Aorta (tissue), 5 donors: Measurements from ENCODE around the gene PTPRR. TPM values are rescaled to one million over a fixed set of nuclear protein-coding genes. Genes with fewer than 3 reads are reported as not detected.
A peak's percentile ranks its signal among the peaks of the same experiment; 100 is the strongest.

Experiments used
- ATAC-seq: fragments of 200-7000 bp; cut with Tn5 transposase; one replicate; pipeline ENCODE4 v1.9.1; 2022; ENCODE audit warnings: moderate library complexity; ENCODE audit not compliant: low FRiP score
- DNase-seq, 2 donors: peaks; one replicate each; pipeline ENCODE4 v3.0.0-alpha.2; 2020
- H3K27ac ChIP-seq, 2 donors: one replicate each; pipeline ENCODE4 v1.5.1; 2013; ENCODE audit warnings: low read length in 2 of 2, mild to moderate bottlenecking in 2 of 2, moderate library complexity in 2 of 2, control low read depth in 1 of 2, inconsistent platforms in 1 of 2, low read depth in 1 of 2
- H3K27me3 ChIP-seq, 2 donors: one replicate each; pipeline ENCODE4 v1.6.1; 2013; ENCODE audit warnings: control low read depth in 1 of 2, low read length in 1 of 2, mild to moderate bottlenecking in 1 of 2, moderate library complexity in 1 of 2; ENCODE audit not compliant: insufficient read depth in 2 of 2, control insufficient read depth in 1 of 2
- H3K36me3 ChIP-seq, 2 donors: one replicate each; pipeline ENCODE4 v1.6.1; 2013; ENCODE audit warnings: control low read depth in 1 of 2, low read length in 1 of 2, mild to moderate bottlenecking in 1 of 2; ENCODE audit not compliant: insufficient read depth in 2 of 2, control insufficient read depth in 1 of 2
- H3K4me1 ChIP-seq, 2 donors: one replicate each; pipeline ENCODE4 v1.6.1; 2013; ENCODE audit warnings: low read length in 2 of 2, control low read depth in 1 of 2, mild to moderate bottlenecking in 1 of 2, moderate library complexity in 1 of 2; ENCODE audit not compliant: insufficient read depth in 2 of 2, control insufficient read depth in 1 of 2
- H3K4me3 ChIP-seq, 2 donors: one replicate each; pipeline ENCODE4 v1.5.1; 2013; ENCODE audit warnings: low read length in 2 of 2, control low read depth in 1 of 2, mild to moderate bottlenecking in 1 of 2
- H3K9me3 ChIP-seq: one replicate; pipeline ENCODE4 v1.6.1; 2013; ENCODE audit warnings: mild to moderate bottlenecking, low read length; ENCODE audit not compliant: control insufficient read depth
- WGBS, 2 donors: extraction: QIAGEN DNeasy Blood & Tissue Kit; methylation state at CpG; one replicate each; pipeline ENCODE4 v1.1.7; 2013; 5-methylcytosine and 5-hydroxymethylcytosine counted together
- intact Hi-C, 2 donors: fragments of 100-400 bp; cut with DNase I; formaldehyde crosslinking; loops; one replicate each; pipeline versions ENCODE4 v1.14.2 to v1.15.0; 2022
- polyA plus RNA-seq, 2 donors: library from polyadenylated mRNA; stranded (reverse); fragments of 200-250 nt; gene quantifications; one replicate each; pipeline ENCODE4 v1.2.3, GENCODE V29; 2013
- total RNA-seq, 2 donors: library from RNA; stranded (reverse); fragmentation: NEBNext Ultra II Directional; extraction: Animal tissue kit (Norgen Biotek cat#: 25700); gene quantifications; one replicate each; pipeline ENCODE4 v1.2.1, GENCODE V29; 2021
- donor health status: healthy with polysubstance abuse.
- donor health status: Bipolar disorder and iron deficiency.
- donor health status: DM: no; HTN: no; CAD: no.
- donor health status: DM: no; HTN: no; CAD: no.
- donor health status: DM: yes; HTN: yes; CAD: no.

PTPRR gene
- total and polyA plus RNA-seq, 4 donors = 0.23 to 1.8 (median 0.47) TPM

- peaks cover 0 to 2% of the 10 kb centered on the region in 2 donors for H3K4me1 ChIP-seq
- no peaks in the 10 kb centered on the region for H3K36me3 ChIP-seq
- H3K4me3 ChIP-seq = no peak overlapping the region
- 87 to 91% methylated on average over 5 of the region's 5 CpGs for WGBS, 2 donors
- ATAC-seq = no peak
- H3K9me3 ChIP-seq = no peaks in the 10 kb centered on the region
- intact Hi-C loops = no loop called here
- no peaks in the 10 kb centered on the region for H3K27me3 ChIP-seq
- DNase-seq = no peak
- H3K27ac ChIP-seq = no peak overlapping the region
These were observed 27.9 kb downstream of the PTPRR start for GRCh38 chr12:70892593-70892992.

GRCh38 chr12:70890895-70891832, 29.4 kb downstream of the PTPRR start:
- no peak for ATAC-seq
- WGBS, 2 donors = 58 to 72% methylated on average over 1 of the region's 1 CpG
- peaks cover 0 to 2% of the 10 kb centered on the region in 2 donors for H3K4me1 ChIP-seq

GRCh38 chr12:70885956-70886355, 34.6 kb downstream of the PTPRR start:
- ATAC-seq (no peak), DNase-seq (no peak)
- peaks cover 2 to 11% of the 10 kb centered on the region in 2 donors for H3K4me1 ChIP-seq
- H3K36me3 ChIP-seq = no peaks in the 10 kb centered on the region
- intact Hi-C loops = no loop called here
- no peaks in the 10 kb centered on the region for H3K27me3 ChIP-seq
- WGBS, 2 donors = 21 to 22% methylated on average over 3 of the region's 3 CpGs
- H3K9me3 ChIP-seq = no peaks in the 10 kb centered on the region
- no peak overlapping the region for H3K4me3 ChIP-seq
- no peak overlapping the region for H3K27ac ChIP-seq

More at GRCh38 chr12:70890895-70891832, 29.4 kb downstream of the PTPRR start:
- no peaks in the 10 kb centered on the region for H3K36me3 ChIP-seq
- no peak for DNase-seq
- H3K27ac ChIP-seq = no peak overlapping the region
- H3K27me3 ChIP-seq = no peaks in the 10 kb centered on the region
- H3K4me3 ChIP-seq = no peak overlapping the region
- no peaks in the 10 kb centered on the region for H3K9me3 ChIP-seq
- intact Hi-C loops = no loop called here

GRCh38 chr12:70883855-70884254, 36.7 kb downstream of the PTPRR start:
- no peak for DNase-seq
- no peaks in the 10 kb centered on the region for H3K9me3 ChIP-seq
- no peaks in the 10 kb centered on the region for H3K27me3 ChIP-seq
- peak overlapping the region; percentile 43 to 44 for H3K27ac ChIP-seq
- H3K4me3 ChIP-seq = no peak overlapping the region
- no peak for ATAC-seq
- intact Hi-C loops = no loop called here
- no peaks in the 10 kb centered on the region for H3K36me3 ChIP-seq
- H3K4me1 ChIP-seq = peaks cover 0 to 11% of the 10 kb centered on the region in 2 donors
- 7 to 13% methylated on average over 1 of the region's 1 CpG for WGBS, 2 donors

GRCh38 chr12:70880744-70881143, 39.8 kb downstream of the PTPRR start:
- no peaks in the 10 kb centered on the region for H3K27me3 ChIP-seq
- DNase-seq (no peak), ATAC-seq (no peak)
- intact Hi-C loops = no loop called here
- H3K27ac ChIP-seq = no peak overlapping the region
- WGBS, 2 donors = 77 to 92% methylated on average over 1 of the region's 1 CpG
- no peaks in the 10 kb centered on the region for H3K36me3 ChIP-seq
- H3K4me1 ChIP-seq = peaks cover 0 to 11% of the 10 kb centered on the region in 2 donors
- H3K9me3 ChIP-seq = no peaks in the 10 kb centered on the region
- H3K4me3 ChIP-seq = no peak overlapping the region

GRCh38 chr12:70876952-70877351, 43.6 kb downstream of the PTPRR start:
- H3K4me1 ChIP-seq = no peaks in the 10 kb centered on the region
- H3K36me3 ChIP-seq = no peaks in the 10 kb centered on the region
- ATAC-seq = no peak
- no peak overlapping the region for H3K27ac ChIP-seq
- WGBS, 2 donors = 0 to 6% methylated on average over 3 of the region's 3 CpGs
- H3K27me3 ChIP-seq = no peaks in the 10 kb centered on the region
- no peak for DNase-seq
- no peak overlapping the region for H3K4me3 ChIP-seq
- intact Hi-C loops = no loop called here
- no peaks in the 10 kb centered on the region for H3K9me3 ChIP-seq

GRCh38 chr12:70875628-70876027, 44.9 kb downstream of the PTPRR start:
- Histone ChIP-seq H3K27me3 (no peaks in the 10 kb centered on the region), H3K4me1 (no peaks in the 10 kb centered on the region), H3K4me3 (no peak overlapping the region), H3K9me3 (no peaks in the 10 kb centered on the region), H3K36me3 (no peaks in the 10 kb centered on the region), H3K27ac (no peak overlapping the region)
- DNase-seq = no peak
- no peak for ATAC-seq
- intact Hi-C loops = no loop called here

- intact Hi-C loops = loop anchor here (5.0 to 10.0 kb wide), 3 partner anchors 157 to 260 kb away; no protein-coding TSS in a partner anchor
- no peak for ATAC-seq
- DNase-seq = no peak
- H3K27ac ChIP-seq = peak overlapping the region; percentile 28 to 82
- H3K27me3 ChIP-seq = no peaks in the 10 kb centered on the region
- H3K4me1 ChIP-seq = peaks cover 3 to 15% of the 10 kb centered on the region in 2 donors
- no peaks in the 10 kb centered on the region for H3K36me3 ChIP-seq
- H3K9me3 ChIP-seq = no peaks in the 10 kb centered on the region
- WGBS, 2 donors = 4 to 9% methylated on average over 3 of the region's 3 CpGs
- peak overlapping the region in 1 of 2 donors; percentile 18 for H3K4me3 ChIP-seq
These were observed 65.5 kb downstream of the PTPRR start for GRCh38 chr12:70854881-70855568.
